Measurements from ENCODE around the gene TIMM8B.
"Not testable (repeated sequence)": the region's sequence is repeated elsewhere in the genome, so short reads cannot be mapped to it uniquely, and the experiment has no call there.

The TIMM8B gene

GRCh38 chr11:112073941-112074811, 12.4 kb downstream of the TIMM8B start, which contains the start of the genes NKAPD1 and PIH1D2:
Gene NKAPD1, plus strand, starts transcription at chr11:112074299. Its CDS starts 1,276 bp downstream, at chr11:112075575.
Gene PIH1D2, minus strand, starts transcription at chr11:112074017. Its CDS starts 843 bp downstream, at chr11:112073174.
- peak; percentile 66 for DNase-seq

DNA sequence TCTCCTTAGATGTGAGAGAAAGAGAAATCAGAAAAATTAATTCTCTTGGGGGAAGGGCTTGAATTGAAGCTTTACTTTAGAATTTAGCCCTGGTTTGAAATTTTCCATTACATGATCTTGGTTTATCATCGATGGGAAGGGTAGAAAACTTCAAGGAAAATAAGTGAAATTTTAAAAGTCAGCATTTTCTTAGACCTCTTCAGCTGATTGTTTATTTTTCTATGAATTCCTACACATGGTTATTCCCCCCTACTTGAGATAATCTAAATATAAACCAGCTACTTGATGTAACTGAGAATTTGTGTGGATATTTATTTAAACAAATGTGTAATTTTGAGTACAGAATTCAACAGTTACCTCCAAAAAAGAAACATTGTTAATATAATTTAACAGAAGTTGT, 23.6 kb downstream of the TIMM8B start:
- DNase-seq, result no peak

DNA sequence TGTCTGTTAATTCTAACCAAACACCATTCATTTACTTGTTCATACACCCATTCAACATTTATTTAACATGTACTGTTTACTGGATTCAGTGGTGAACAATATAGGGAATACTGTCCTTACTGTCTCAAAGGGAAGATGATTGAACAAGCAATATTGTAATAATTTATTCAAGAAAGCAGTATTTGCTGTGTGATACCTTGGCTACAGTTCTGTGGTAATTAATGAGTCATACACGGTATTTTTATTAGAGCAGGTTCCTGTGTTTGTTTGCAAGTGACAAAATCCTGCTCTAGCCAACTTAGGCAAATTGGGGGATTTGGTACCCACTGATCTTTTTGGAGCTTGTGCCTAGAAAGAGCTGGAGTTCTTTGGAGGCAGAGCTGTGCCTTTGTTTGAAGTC, 28.5 kb downstream of the TIMM8B start:
- no peak for DNase-seq

DNA sequence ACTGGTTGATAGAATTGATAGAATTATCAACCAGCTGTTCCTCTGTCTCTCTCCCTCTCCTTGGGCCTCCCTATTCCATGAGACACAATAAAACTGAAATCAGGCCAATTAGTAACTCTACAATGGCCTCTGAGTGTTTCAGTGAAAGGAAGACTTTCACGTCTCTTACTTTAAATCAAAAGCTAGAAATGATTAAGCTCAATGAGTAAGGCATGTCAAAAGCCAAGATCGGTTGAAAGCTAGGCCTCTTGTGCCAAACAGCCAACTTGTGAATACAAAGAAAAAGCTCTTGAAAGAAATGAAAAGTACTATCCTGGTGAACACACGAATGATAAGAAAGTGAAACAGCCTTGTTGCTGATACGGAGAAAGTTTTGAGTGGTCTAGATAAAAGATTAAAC, 29.4 kb downstream of the TIMM8B start:
- DNase-seq, result no peak

DNA sequence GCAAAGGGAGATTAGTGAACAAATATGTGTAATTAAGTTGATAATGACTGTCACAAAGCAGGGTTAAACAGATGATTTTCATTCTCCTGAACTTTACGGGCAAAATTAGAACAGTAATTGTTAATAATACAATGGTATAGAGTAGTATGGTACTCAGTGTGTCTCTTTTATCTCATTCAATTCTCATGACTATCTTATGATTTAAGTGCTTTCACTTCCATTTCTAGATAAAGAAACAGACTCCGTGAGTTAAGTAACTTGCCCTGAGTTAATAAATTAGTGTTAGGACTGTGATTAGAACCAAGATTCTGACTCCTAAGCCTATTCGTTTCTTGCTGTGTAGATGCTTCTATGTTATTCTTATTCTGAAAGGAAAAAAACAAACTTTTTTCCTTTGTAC, 34.8 kb downstream of the TIMM8B start:
- no peak for DNase-seq

- DNase-seq, result no peak
These were observed 35.8 kb downstream of the TIMM8B start for GRCh38 chr11:112050721-112051120.

GRCh38 chr11:112049777-112050176, 36.8 kb downstream of the TIMM8B start:
- no peak for DNase-seq

GRCh38 chr11:112048256-112048655, 38.3 kb downstream of the TIMM8B start:
- not testable (repeated sequence) for DNase-seq

- not testable (repeated sequence) for DNase-seq
These were observed 39.9 kb downstream of the TIMM8B start for GRCh38 chr11:112046647-112047046.

DNA sequence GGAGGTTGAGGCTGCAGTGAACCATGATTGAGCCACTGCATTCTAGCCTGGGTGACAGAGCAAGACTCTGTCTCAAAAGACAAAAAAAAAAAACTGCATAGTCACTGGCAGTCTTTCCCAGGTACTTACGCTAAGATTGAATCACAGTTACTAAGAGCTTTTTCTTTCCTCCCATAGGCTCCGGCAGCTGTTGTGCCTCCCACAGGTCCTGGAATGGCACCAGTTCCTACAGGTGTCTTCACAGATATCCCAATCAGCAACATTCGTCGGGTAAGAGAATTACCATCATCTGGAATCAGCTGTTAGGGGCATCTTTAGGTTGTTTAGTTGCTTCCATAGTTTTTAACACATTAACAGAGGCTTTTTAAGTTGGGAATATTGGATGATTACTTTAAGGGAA, 41.6 kb downstream of the TIMM8B start:
- no peak for DNase-seq

DNA sequence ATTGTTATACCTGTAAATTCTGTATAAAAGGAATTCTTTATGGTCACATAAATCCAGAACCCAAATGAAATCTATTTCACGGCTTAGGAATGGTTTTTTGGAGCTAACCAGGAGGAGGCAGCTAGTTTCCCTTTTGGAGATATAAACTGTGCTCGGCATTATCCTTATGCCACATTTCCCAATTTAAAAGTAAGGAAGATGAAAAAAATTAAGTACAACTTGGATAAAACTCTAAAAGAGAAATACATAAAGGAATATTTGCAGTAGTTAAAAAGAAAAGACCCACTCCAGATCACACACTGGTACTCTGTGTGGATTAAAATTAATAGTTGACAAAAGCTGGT, 43.6 kb downstream of the TIMM8B start:
- no peak for DNase-seq

DNA sequence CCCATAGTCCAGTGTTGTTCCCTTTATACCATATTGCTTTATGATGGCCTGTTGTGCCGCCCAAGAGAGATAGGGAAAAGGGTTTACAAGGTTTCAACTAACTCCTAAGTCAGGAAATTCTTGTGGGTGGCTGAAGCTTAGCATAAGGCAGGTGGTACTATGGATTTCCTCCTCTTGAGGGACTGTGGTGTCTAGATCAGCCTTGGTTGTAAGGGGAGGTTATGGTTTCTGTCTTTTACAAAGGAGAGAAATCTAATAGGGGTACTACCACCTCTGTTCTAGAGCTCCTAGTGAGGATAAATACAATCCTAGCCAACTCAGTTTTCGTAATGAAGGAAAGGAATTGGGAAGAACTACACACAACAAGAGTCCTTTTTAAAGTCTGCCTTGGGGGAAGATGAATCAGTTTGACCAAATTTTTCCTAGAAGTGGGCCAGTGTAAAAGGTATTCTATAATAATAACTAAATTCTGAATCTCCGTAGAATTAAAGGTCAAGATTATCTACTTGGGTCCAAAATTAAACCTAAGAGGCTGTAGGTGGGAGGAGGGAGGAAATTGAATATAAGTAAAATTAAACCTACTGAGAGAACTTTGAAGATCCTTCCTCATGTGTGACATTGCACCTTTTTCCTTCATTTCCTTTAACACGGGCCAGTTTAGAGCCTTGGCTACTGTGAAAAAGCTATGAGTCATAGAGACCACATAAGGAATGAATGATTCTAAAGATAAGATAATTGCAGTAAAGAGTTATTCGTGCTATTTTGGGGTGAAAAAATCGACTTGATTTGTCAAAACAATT, 44.2 kb downstream of the TIMM8B start:
- DNase-seq, result no peak

DNA sequence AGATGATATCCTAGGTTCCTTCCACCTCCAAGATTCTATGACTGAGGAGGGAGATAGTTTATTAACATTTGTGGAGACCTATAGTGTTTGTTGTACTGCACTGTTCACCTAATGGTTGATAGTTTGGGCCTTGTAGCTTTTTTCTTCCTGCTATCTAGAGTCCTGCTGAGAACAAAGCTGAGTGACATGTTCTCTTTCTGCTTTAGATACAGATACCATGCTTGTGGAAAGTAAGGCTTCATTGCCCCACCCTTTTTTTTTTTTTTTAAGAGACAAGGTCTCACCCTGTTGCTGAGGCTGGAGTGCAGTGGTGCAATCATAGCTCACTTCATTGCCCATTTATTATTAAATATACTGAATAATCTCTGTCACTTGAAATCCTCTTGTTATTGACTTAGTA, 49.0 kb downstream of the TIMM8B start:
- DNase-seq, result no peak
